Colonic mucosa (tissue), 4 donors: ENCODE measurements around the gene SSH3. TPM values are rescaled to one million over a fixed set of nuclear protein-coding genes. Genes with fewer than 3 reads are reported as not detected.

Source experiments
- DNase-seq: peaks from one replicate; pipeline ENCODE4 v3.0.0-alpha.2; 2020
- H3K27ac ChIP-seq: fragments of 200-600 bp; one replicate; pipeline ENCODE4 v1.8.0; 2021
- H3K27me3 ChIP-seq: fragments of 200-600 bp; one replicate; pipeline ENCODE4 v1.8.0; 2021
- H3K36me3 ChIP-seq: fragments of 200-600 bp; one replicate; pipeline ENCODE4 v1.8.0; 2021
- H3K4me1 ChIP-seq: fragments of 200-600 bp; one replicate; pipeline ENCODE4 v1.8.0; 2021; ENCODE audit warnings: mild to moderate bottlenecking
- H3K4me3 ChIP-seq: fragments of 200-600 bp; one replicate; pipeline ENCODE4 v1.8.0; 2021
- H3K9ac ChIP-seq, 2 donors: one replicate each; pipeline ENCODE4 v1.7.0; 2013; ENCODE audit warnings: control low read depth in 2 of 2, low read depth in 2 of 2, low read length in 2 of 2
- H3K9me3 ChIP-seq: fragments of 200-600 bp; one replicate; pipeline ENCODE4 v1.8.0; 2021
- intact Hi-C: fragments of 100-400 bp; cut with DNase I; formaldehyde crosslinking; loops from one replicate; pipeline ENCODE4 v1.14.1; 2022
- total RNA-seq, 2 donors: library from RNA; stranded (reverse); fragmentation: NEBNext Ultra II Directional in 1 of 2; extraction: Animal tissue kit (Norgen Biotek cat#: 25700) in 1 of 2; gene quantifications; one replicate each; pipeline ENCODE4 v1.2.1, GENCODE V29; 2021
- TF ChIP-seq, protein P1 (sequence below): fragments of 200-600 bp; IDR thresholded peaks from one replicate; pipeline ENCODE4 v1.8.0; 2022; ENCODE audit warnings: antibody characterized with exemption, mild to moderate bottlenecking
- donor health status: healthy.
- donor health status: DM: no; HTN: no; CAD: no.
- donor health status: DM: no; HTN: no; CAD: no.

The SSH3 gene
- total RNA-seq, 2 donors from 2014 or later, result 69.7 to 81.7 TPM

DNA sequence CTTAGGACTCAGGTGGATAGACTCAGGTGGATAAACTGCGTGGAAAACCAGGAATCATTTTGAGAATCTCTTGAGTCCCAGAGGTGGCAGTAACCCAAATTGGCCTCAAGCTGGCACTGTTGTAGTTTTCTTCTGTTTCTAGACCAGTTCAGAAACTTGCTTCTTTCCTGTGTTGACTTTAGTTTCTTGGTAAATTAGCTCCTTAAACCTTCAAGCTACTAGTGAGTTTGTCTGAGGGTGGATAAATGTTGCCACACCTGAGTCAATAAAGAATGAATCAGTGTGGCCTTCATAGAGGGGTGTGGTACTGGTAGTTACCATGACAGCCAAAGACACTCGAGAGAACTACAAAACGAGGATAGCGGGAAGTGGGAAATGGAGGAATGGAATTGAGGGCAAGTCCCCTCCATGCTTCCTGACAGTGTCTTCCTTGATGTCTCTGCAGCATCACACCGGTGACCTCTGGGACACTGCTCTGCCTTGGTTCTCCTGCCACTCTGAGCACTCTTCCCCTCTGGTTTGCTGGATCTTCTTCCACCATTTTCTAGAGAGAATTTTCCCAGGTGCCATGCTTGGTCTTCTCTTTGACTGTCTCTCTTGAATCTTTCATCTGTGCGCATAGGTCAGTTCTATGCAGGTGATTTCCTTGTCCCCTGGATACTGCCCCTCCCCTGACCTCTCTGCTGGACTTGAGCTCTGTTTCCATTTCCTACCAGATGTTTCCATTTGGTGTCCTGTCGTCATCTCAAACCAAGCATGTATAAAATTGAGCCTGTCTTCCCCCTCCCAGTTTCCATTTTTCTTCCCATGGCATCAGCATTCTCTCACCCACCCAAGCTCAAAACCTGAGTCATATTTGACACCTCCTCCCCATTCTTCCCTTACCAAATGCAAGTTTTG lies 42.8 kb downstream of the SSH3 start:
- H3K36me3 ChIP-seq, result no peaks in the 10 kb centered on the region
- TF ChIP-seq, protein P1, sequence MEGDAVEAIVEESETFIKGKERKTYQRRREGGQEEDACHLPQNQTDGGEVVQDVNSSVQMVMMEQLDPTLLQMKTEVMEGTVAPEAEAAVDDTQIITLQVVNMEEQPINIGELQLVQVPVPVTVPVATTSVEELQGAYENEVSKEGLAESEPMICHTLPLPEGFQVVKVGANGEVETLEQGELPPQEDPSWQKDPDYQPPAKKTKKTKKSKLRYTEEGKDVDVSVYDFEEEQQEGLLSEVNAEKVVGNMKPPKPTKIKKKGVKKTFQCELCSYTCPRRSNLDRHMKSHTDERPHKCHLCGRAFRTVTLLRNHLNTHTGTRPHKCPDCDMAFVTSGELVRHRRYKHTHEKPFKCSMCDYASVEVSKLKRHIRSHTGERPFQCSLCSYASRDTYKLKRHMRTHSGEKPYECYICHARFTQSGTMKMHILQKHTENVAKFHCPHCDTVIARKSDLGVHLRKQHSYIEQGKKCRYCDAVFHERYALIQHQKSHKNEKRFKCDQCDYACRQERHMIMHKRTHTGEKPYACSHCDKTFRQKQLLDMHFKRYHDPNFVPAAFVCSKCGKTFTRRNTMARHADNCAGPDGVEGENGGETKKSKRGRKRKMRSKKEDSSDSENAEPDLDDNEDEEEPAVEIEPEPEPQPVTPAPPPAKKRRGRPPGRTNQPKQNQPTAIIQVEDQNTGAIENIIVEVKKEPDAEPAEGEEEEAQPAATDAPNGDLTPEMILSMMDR, result peak; percentile 68
- H3K27me3 ChIP-seq, result no peaks in the 10 kb centered on the region
- H3K27ac ChIP-seq, result peak overlapping the region; percentile 91
- peak overlapping the region in 1 of 2 donors; percentile 83 for H3K9ac ChIP-seq
- intact Hi-C loops, result loop anchor here (5.0 kb wide), 2 partner anchors 36 to 161 kb away; partner anchors contain the start of genes CDK2AP2 and PITPNM1
- no peaks in the 10 kb centered on the region for H3K9me3 ChIP-seq
- H3K4me3 ChIP-seq, result no peak overlapping the region
- peaks cover 11% of the 10 kb centered on the region for H3K4me1 ChIP-seq
- DNase-seq, result peak; percentile 77

DNA sequence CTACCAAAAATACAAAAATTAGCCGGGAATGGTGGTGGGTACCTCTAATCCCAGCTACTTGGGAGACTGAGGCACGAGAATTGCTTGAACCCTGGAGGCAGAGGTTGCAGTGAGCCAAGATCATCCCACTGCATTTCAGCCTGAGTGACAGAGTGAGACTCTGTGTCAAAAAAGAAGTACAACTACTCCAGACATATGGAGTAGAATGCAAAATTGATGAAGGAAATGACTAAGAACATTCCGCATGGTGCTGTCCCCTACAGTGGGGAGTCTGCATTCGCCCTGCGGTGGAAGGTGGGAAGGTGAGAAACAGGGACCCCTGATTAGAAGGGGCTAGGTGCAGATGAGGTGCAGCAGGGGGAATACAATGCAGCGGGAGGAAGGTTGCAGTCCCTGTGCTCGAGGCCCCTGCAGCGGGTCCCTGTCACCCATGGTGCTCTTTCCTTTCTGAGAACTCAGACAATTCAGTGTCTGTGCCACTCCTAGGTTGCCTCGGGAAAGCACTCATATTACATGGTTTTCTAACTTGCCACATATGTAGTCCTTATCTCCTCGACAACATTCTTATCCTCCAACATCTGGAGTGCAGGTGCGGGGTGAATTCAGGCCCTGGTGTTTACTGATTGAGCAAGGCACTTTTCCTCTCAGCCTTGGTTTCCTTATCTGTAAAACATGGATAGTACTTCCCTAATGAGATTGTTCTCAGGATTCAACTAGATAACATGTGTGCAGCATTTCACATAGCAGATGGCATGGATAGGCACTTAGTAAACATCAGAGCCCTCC lies 44.8 kb downstream of the SSH3 start:
- DNase-seq, result no peak
- H3K27ac ChIP-seq, result peak overlapping the region; percentile 65
- peaks cover 13% of the 10 kb centered on the region for H3K4me1 ChIP-seq
- no peak overlapping the region for H3K4me3 ChIP-seq
- TF ChIP-seq, protein P1, result no peak
- H3K9ac ChIP-seq, result peak overlapping the region; percentile 4 to 20
- no peaks in the 10 kb centered on the region for H3K9me3 ChIP-seq
- no peaks in the 10 kb centered on the region for H3K36me3 ChIP-seq
- intact Hi-C loops, result loop anchor here (5.0 kb wide), 2 partner anchors 34 to 159 kb away; partner anchors contain the start of genes CDK2AP2 and PITPNM1
- H3K27me3 ChIP-seq, result no peaks in the 10 kb centered on the region

DNA sequence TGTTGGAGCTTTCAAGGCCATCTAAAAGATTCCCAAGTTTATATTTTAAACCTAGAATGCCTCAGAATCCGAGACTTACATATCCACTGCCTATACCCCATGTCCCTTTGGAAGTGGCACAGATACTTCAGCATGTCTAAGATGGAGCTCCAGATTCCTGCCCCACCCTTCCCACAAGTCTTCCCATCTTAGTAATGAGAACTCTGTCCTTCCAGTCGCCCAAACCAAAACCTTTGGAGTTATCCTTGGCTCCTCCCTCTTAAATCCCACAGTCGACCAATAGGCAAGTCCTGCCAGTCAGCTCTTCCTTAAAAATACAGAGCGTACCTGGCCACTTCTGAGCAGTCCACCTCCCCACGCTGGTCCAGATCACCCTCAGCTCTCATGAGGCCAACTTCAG lies 45.7 kb downstream of the SSH3 start:
- DNase-seq, result no peak
- H3K27ac ChIP-seq, result peak overlapping the region; percentile 65

DNA sequence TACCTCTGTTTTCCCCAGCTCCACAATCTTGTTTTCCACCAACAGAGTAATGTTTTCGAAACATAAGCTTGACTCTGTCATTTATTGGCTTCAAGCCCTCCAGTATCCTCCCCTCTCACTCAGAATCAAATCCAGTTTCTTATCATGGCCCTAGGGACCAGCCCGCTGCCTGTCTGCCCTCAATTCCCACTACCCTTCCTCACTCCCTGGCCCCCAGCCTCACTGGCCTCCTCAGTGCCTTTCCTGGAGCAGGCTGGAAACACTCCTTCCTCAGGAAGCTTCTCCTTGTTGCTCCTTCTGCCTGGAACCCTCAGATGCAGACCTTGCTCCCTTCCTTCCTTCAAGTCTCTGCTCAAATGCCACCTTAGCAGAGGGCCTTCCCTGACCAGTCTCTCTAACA lies 46.1 kb downstream of the SSH3 start:
- intact Hi-C loops, result loop anchor here (5.0 kb wide), 2 partner anchors 33 to 158 kb away; partner anchors contain the start of genes CDK2AP2 and PITPNM1
- no peak for DNase-seq
- TF ChIP-seq, protein P1, result no peak

More for the DNA sequence above, 45.7 kb downstream of the SSH3 start:
- H3K4me1 ChIP-seq, result peaks cover 14% of the 10 kb centered on the region
- peak overlapping the region in 1 of 2 donors; percentile 34 for H3K9ac ChIP-seq
- no peak overlapping the region for H3K4me3 ChIP-seq
- no peaks in the 10 kb centered on the region for H3K36me3 ChIP-seq
- TF ChIP-seq, protein P1, result no peak
- intact Hi-C loops, result loop anchor here (5.0 kb wide), 2 partner anchors 33 to 158 kb away; partner anchors contain the start of genes CDK2AP2 and PITPNM1
- no peaks in the 10 kb centered on the region for H3K27me3 ChIP-seq
- no peaks in the 10 kb centered on the region for H3K9me3 ChIP-seq

DNA sequence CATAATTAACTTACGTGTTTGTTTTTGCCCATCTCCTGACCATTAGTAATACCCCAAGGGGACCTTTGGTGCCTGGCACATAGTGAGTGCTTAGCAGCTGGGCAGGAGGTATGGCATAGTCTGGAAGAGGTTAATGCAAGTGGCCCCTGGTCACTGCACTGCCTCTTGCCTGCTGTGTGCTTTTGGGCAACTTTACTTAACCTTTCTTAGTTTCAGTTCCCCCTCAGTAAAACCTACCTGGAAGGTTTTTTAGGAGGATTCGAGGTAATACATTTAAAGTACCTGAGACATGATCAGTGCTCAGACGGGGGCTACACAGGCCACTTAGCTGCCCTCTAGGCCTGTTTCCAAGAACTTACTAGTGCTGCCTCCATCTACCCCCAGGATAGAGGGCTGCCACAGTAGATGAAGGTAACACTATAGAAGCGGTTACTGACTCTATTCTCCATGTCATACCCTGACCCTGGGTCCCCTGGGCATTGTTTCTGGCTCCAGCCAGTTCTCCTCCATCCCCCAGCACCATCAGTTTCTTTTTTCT lies 46.7 kb downstream of the SSH3 start:
- H3K27ac ChIP-seq, result no peak overlapping the region
- no peaks in the 10 kb centered on the region for H3K36me3 ChIP-seq
- H3K9ac ChIP-seq, result peak overlapping the region in 1 of 2 donors; percentile 7
- no peak overlapping the region for H3K4me3 ChIP-seq
- peaks cover 22% of the 10 kb centered on the region for H3K4me1 ChIP-seq
- no peaks in the 10 kb centered on the region for H3K27me3 ChIP-seq
- DNase-seq, result no peak
- intact Hi-C loops, result loop anchor here (5.0 kb wide), 2 partner anchors 32 to 157 kb away; partner anchors contain the start of genes CDK2AP2 and PITPNM1
- TF ChIP-seq, protein P1, result no peak
- H3K9me3 ChIP-seq, result no peaks in the 10 kb centered on the region

More for the DNA sequence above, 46.1 kb downstream of the SSH3 start:
- Histone ChIP-seq H3K27me3 (no peaks in the 10 kb centered on the region), H3K9ac (peak overlapping the region in 1 of 2 donors; percentile 34), H3K4me3 (no peak overlapping the region), H3K27ac (no peak overlapping the region), H3K9me3 (no peaks in the 10 kb centered on the region), H3K4me1 (peaks cover 18% of the 10 kb centered on the region), H3K36me3 (no peaks in the 10 kb centered on the region)
